Measurements from ENCODE around the gene ARHGAP45. TPM values are rescaled to one million over a fixed set of nuclear protein-coding genes. Genes with fewer than 3 reads are reported as not detected.

Gene ARHGAP45
- polyA plus RNA-seq, 2 donors, result 8.9 to 17.7 TPM

GRCh38 chr19:1091544-1092175 is 24.7 kb downstream of the ARHGAP45 start:
- WGBS, 2 donors, result 88 to 89% methylated on average over 27 of the region's 27 CpGs
- no peak overlapping the region for H3K27ac ChIP-seq (ENCODE audit: low read depth in 2 of 2, low read length in 1 of 2)
- no peaks in the 10 kb centered on the region for H3K9me3 ChIP-seq (ENCODE audit: control insufficient read depth in 2 of 2, insufficient read depth in 1 of 2, low read depth in 1 of 2, low read length in 1 of 2)
- no peak overlapping the region for H3K4me3 ChIP-seq (ENCODE audit: low read depth in 1 of 2, low read length in 2 of 2)
- H3K36me3 ChIP-seq (ENCODE audit: control insufficient read depth in 2 of 2, insufficient read depth in 2 of 2, low read length in 1 of 2), result peaks cover 0 to 43% of the 10 kb centered on the region in 2 donors
- H3K4me1 ChIP-seq (ENCODE audit: control insufficient read depth in 2 of 2, insufficient read depth in 2 of 2, low read length in 1 of 2), result peaks cover 6 to 12% of the 10 kb centered on the region in 2 donors
- no peaks in the 10 kb centered on the region for H3K27me3 ChIP-seq (ENCODE audit: control insufficient read depth in 1 of 2, insufficient read depth in 2 of 2, low read length in 2 of 2)

- Histone ChIP-seq H3K36me3 (ENCODE audit: control insufficient read depth in 2 of 2, insufficient read depth in 2 of 2, low read length in 1 of 2) (peaks cover 0 to 33% of the 10 kb centered on the region in 2 donors), H3K4me1 (ENCODE audit: control insufficient read depth in 2 of 2, insufficient read depth in 2 of 2, low read length in 1 of 2) (peaks cover 6 to 12% of the 10 kb centered on the region in 2 donors)
Observed at GRCh38 chr19:1093330-1093729, 26.4 kb downstream of the ARHGAP45 start.

GRCh38 chr19:1093811-1094553 is 27.0 kb downstream of the ARHGAP45 start:
- Histone ChIP-seq H3K27me3 (ENCODE audit: control insufficient read depth in 1 of 2, insufficient read depth in 2 of 2, low read length in 2 of 2) (no peaks in the 10 kb centered on the region), H3K27ac (ENCODE audit: low read depth in 2 of 2, low read length in 1 of 2) (peak overlapping the region in 1 of 2 donors; percentile 6), H3K4me3 (ENCODE audit: low read depth in 1 of 2, low read length in 2 of 2) (peak overlapping the region; percentile 79 to 92), H3K4me1 (ENCODE audit: control insufficient read depth in 2 of 2, insufficient read depth in 2 of 2, low read length in 1 of 2) (peaks cover 6 to 15% of the 10 kb centered on the region in 2 donors), H3K9me3 (ENCODE audit: control insufficient read depth in 2 of 2, insufficient read depth in 1 of 2, low read depth in 1 of 2, low read length in 1 of 2) (no peaks in the 10 kb centered on the region), H3K36me3 (ENCODE audit: control insufficient read depth in 2 of 2, insufficient read depth in 2 of 2, low read length in 1 of 2) (peaks cover 0 to 27% of the 10 kb centered on the region in 2 donors)
- whole genome bisulfite sequencing, 2 donors, result 57% methylated on average over 32 of the region's 32 CpGs

More at GRCh38 chr19:1093330-1093729, 26.4 kb downstream of the ARHGAP45 start:
- Histone ChIP-seq H3K9me3 (ENCODE audit: control insufficient read depth in 2 of 2, insufficient read depth in 1 of 2, low read depth in 1 of 2, low read length in 1 of 2) (no peaks in the 10 kb centered on the region), H3K27ac (ENCODE audit: low read depth in 2 of 2, low read length in 1 of 2) (no peak overlapping the region), H3K27me3 (ENCODE audit: control insufficient read depth in 1 of 2, insufficient read depth in 2 of 2, low read length in 2 of 2) (no peaks in the 10 kb centered on the region), H3K4me3 (ENCODE audit: low read depth in 1 of 2, low read length in 2 of 2) (no peak overlapping the region)
- 84 to 87% methylated on average over 14 to 15 of the region's 15 CpGs for WGBS, 2 donors

- Histone ChIP-seq H3K4me1 (ENCODE audit: control insufficient read depth in 2 of 2, insufficient read depth in 2 of 2, low read length in 1 of 2) (peaks cover 8 to 19% of the 10 kb centered on the region in 2 donors), H3K4me3 (ENCODE audit: low read depth in 1 of 2, low read length in 2 of 2) (peak overlapping the region; percentile 79 to 92), H3K9me3 (ENCODE audit: control insufficient read depth in 2 of 2, insufficient read depth in 1 of 2, low read depth in 1 of 2, low read length in 1 of 2) (no peaks in the 10 kb centered on the region), H3K27ac (ENCODE audit: low read depth in 2 of 2, low read length in 1 of 2) (peak overlapping the region; percentile 72 to 79), H3K27me3 (ENCODE audit: control insufficient read depth in 1 of 2, insufficient read depth in 2 of 2, low read length in 2 of 2) (no peaks in the 10 kb centered on the region), H3K36me3 (ENCODE audit: control insufficient read depth in 2 of 2, insufficient read depth in 2 of 2, low read length in 1 of 2) (peaks cover 0 to 21% of the 10 kb centered on the region in 2 donors)
- 1 to 2% methylated on average over 18 to 19 of the region's 19 CpGs for WGBS, 2 donors
Observed at GRCh38 chr19:1094655-1094977, 27.6 kb downstream of the ARHGAP45 start.

- Histone ChIP-seq H3K27ac (ENCODE audit: low read depth in 2 of 2, low read length in 1 of 2) (peak within 1 kb of the TSS; percentile 72 to 79), H3K36me3 (ENCODE audit: control insufficient read depth in 2 of 2, insufficient read depth in 2 of 2, low read length in 1 of 2) (peaks cover 0 to 21% of the 10 kb centered on the region in 2 donors), H3K4me1 (ENCODE audit: control insufficient read depth in 2 of 2, insufficient read depth in 2 of 2, low read length in 1 of 2) (peaks cover 8 to 19% of the 10 kb centered on the region in 2 donors), H3K9me3 (ENCODE audit: control insufficient read depth in 2 of 2, insufficient read depth in 1 of 2, low read depth in 1 of 2, low read length in 1 of 2) (no peaks in the 10 kb centered on the region), H3K4me3 (ENCODE audit: low read depth in 1 of 2, low read length in 2 of 2) (peak within 1 kb of the TSS; percentile 79 to 92), H3K27me3 (ENCODE audit: control insufficient read depth in 1 of 2, insufficient read depth in 2 of 2, low read length in 2 of 2) (no peaks in the 10 kb centered on the region)
- WGBS, 2 donors, result 0% methylated on average over 79 to 81 of the region's 81 CpGs
Observed at GRCh38 chr19:1094978-1095701, 28.2 kb downstream of the ARHGAP45 start, which contains the start of gene POLR2E. POLR2E (minus strand) TSS chr19:1095375; CDS start chr19:1095315, 60 bp downstream.

GRCh38 chr19:1097810-1098176 is 30.8 kb downstream of the ARHGAP45 start:
- Histone ChIP-seq H3K27ac (ENCODE audit: low read depth in 2 of 2, low read length in 1 of 2) (peak overlapping the region; percentile 74 to 76), H3K9me3 (ENCODE audit: control insufficient read depth in 2 of 2, insufficient read depth in 1 of 2, low read depth in 1 of 2, low read length in 1 of 2) (no peaks in the 10 kb centered on the region), H3K36me3 (ENCODE audit: control insufficient read depth in 2 of 2, insufficient read depth in 2 of 2, low read length in 1 of 2) (peaks cover 0 to 2% of the 10 kb centered on the region in 2 donors), H3K4me1 (ENCODE audit: control insufficient read depth in 2 of 2, insufficient read depth in 2 of 2, low read length in 1 of 2) (peaks cover 8 to 22% of the 10 kb centered on the region in 2 donors), H3K27me3 (ENCODE audit: control insufficient read depth in 1 of 2, insufficient read depth in 2 of 2, low read length in 2 of 2) (no peaks in the 10 kb centered on the region), H3K4me3 (ENCODE audit: low read depth in 1 of 2, low read length in 2 of 2) (no peak overlapping the region)
- 72 to 77% methylated on average over 7 of the region's 7 CpGs for WGBS, 2 donors

- Histone ChIP-seq H3K9me3 (ENCODE audit: control insufficient read depth in 2 of 2, insufficient read depth in 1 of 2, low read depth in 1 of 2, low read length in 1 of 2) (no peaks in the 10 kb centered on the region), H3K4me1 (ENCODE audit: control insufficient read depth in 2 of 2, insufficient read depth in 2 of 2, low read length in 1 of 2) (peaks cover 8 to 21% of the 10 kb centered on the region in 2 donors), H3K36me3 (ENCODE audit: control insufficient read depth in 2 of 2, insufficient read depth in 2 of 2, low read length in 1 of 2) (no peaks in the 10 kb centered on the region), H3K27ac (ENCODE audit: low read depth in 2 of 2, low read length in 1 of 2) (peak overlapping the region; percentile 76 to 94), H3K27me3 (ENCODE audit: control insufficient read depth in 1 of 2, insufficient read depth in 2 of 2, low read length in 2 of 2) (no peaks in the 10 kb centered on the region), H3K4me3 (ENCODE audit: low read depth in 1 of 2, low read length in 2 of 2) (no peak overlapping the region)
- 51 to 55% methylated on average over 15 of the region's 15 CpGs for WGBS, 2 donors
Observed at GRCh38 chr19:1098177-1099051, 31.4 kb downstream of the ARHGAP45 start.

- Histone ChIP-seq H3K36me3 (ENCODE audit: control insufficient read depth in 2 of 2, insufficient read depth in 2 of 2, low read length in 1 of 2) (peaks cover 0 to 3% of the 10 kb centered on the region in 2 donors), H3K4me1 (ENCODE audit: control insufficient read depth in 2 of 2, insufficient read depth in 2 of 2, low read length in 1 of 2) (peaks cover 8 to 22% of the 10 kb centered on the region in 2 donors), H3K27me3 (ENCODE audit: control insufficient read depth in 1 of 2, insufficient read depth in 2 of 2, low read length in 2 of 2) (no peaks in the 10 kb centered on the region), H3K27ac (ENCODE audit: low read depth in 2 of 2, low read length in 1 of 2) (peak overlapping the region; percentile 93 to 99), H3K9me3 (ENCODE audit: control insufficient read depth in 2 of 2, insufficient read depth in 1 of 2, low read depth in 1 of 2, low read length in 1 of 2) (no peaks in the 10 kb centered on the region), H3K4me3 (ENCODE audit: low read depth in 1 of 2, low read length in 2 of 2) (no peak overlapping the region)
- 22 to 34% methylated on average over 9 of the region's 9 CpGs for WGBS, 2 donors
Observed at GRCh38 chr19:1101337-1101698, 34.4 kb downstream of the ARHGAP45 start.

Measured in esophagus (tissue), 2 donors.